ENCODE measurements around the gene STAT3. TPM values are rescaled to one million over a fixed set of nuclear protein-coding genes. Genes with fewer than 3 reads are reported as not detected.

STAT3 gene
- total and polyA plus RNA-seq, 2 donors (not counting 1 experiment from before 2014, with no cell fraction given): 50.1 to 140 TPM

GRCh38 chr17:42313773-42314566 lies 74.3 kb downstream of the STAT3 start:
- H3K4me2 ChIP-seq (replicated peaks; ENCODE audit: low read depth, low read length, poor library complexity, severe bottlenecking): peak overlapping the region; percentile 65
- TF ChIP-seq EZH2 (IDR thresholded peaks at IDR 0.05; ENCODE audit: borderline replicate concordance, insufficient read depth, low read depth, low read length, poor library complexity, severe bottlenecking) (no peak), CTCF (IDR thresholded peaks at IDR 0.05) (no peak)
- intact Hi-C loops (cut with micrococcal nuclease): loop anchor here (2.0 kb wide), 2 partner anchors 25 to 93 kb away; partner anchors contain the start of gene STAT5A
- no peak overlapping the region for H3K4me3 ChIP-seq (ENCODE audit: control extremely low read depth in 1 of 5, extremely low read depth in 1 of 5, insufficient read depth in 1 of 5, low read depth in 2 of 5, low read length in 4 of 5)
- H3K27me3 ChIP-seq (replicated peaks in 1 of 4; ENCODE audit: control extremely low read depth in 1 of 4, control insufficient read depth in 3 of 4, insufficient read depth in 4 of 4, low read length in 3 of 4): no peaks in the 10 kb centered on the region
- peaks cover 14% of the 10 kb centered on the region for H4K20me1 ChIP-seq (ENCODE audit: control insufficient read depth, insufficient read depth, low read length, poor library complexity, severe bottlenecking)
- ATAC-seq (ENCODE audit: low read depth) (no peak), DNase-seq (no peak)
- H3K36me3 ChIP-seq (replicated peaks in 1 of 2; ENCODE audit: control extremely low read depth in 1 of 2, control insufficient read depth in 1 of 2, extremely low read depth in 1 of 2, insufficient read depth in 2 of 2, low read length in 1 of 2): peaks cover 0 to 42% of the 10 kb centered on the region in 2 experiments
- POLR2A ChIA-PET: interaction anchor here (0.6 to 2.3 kb wide), 6 partner anchors 23 to 144 kb away, joined by 3 to 12 read pairs (median 5); partner anchors contain the start of genes STAT3 and STAT5A
- 92% methylated on average over 12 of the region's 14 CpGs for WGBS (ENCODE audit: insufficient coverage)
- peak overlapping the region; percentile 26 for H3K4me3 Mint-ChIP-seq
- peaks cover 54% of the 10 kb centered on the region for H3K4me1 Mint-ChIP-seq
- CTCF ChIA-PET: interaction anchor here (0.5 to 20.6 kb wide), 14 partner anchors 8 to 216 kb away, joined by 3 to 546 read pairs (median 6); partner anchors contain the start of gene STAT3
- H2AFZ ChIP-seq (ENCODE audit: insufficient read depth, low read depth, low read length, poor library complexity, severe bottlenecking): no peak overlapping the region
- no peak overlapping the region for H3K9ac ChIP-seq (ENCODE audit: low read length)
- H3K27me3 Mint-ChIP-seq: no peaks in the 10 kb centered on the region
- H3K4me1 ChIP-seq (ENCODE audit: control insufficient read depth in 2 of 2, insufficient read depth in 2 of 2, low read length in 2 of 2): peaks cover 44 to 52% of the 10 kb centered on the region in 2 donors
- peak overlapping the region; percentile 80 for H3K27ac Mint-ChIP-seq
- H3K9me3 ChIP-seq (ENCODE audit: control extremely low read depth in 1 of 3, control insufficient read depth in 2 of 3, insufficient read depth in 1 of 3, low read length in 2 of 3): no peaks in the 10 kb centered on the region
- H3K27ac ChIP-seq (ENCODE audit: low read length in 2 of 2): peak overlapping the region in 1 of 2 donors; percentile 5
- no peaks in the 10 kb centered on the region for H3K79me2 ChIP-seq (ENCODE audit: control insufficient read depth, insufficient read depth, low read length)
- no peaks in the 10 kb centered on the region for H3K9me3 Mint-ChIP-seq (ENCODE audit: insufficient read depth)

- H3K27me3 Mint-ChIP-seq: no peaks in the 10 kb centered on the region
- ChIA-PET CTCF (interaction anchor here (0.5 to 20.6 kb wide), 14 partner anchors 9 to 217 kb away, joined by 3 to 546 read pairs (median 5); partner anchors contain the start of gene STAT3), POLR2A (interaction anchor here (0.7 to 2.3 kb wide), 4 partner anchors 25 to 144 kb away, joined by 3 to 12 read pairs (median 6); partner anchors contain the start of genes STAT3 and STAT5A)
- peak overlapping the region; percentile 26 for H3K4me3 Mint-ChIP-seq
- peak overlapping the region; percentile 95 for H3K4me2 ChIP-seq (replicated peaks; ENCODE audit: low read depth, low read length, poor library complexity, severe bottlenecking)
- H3K27me3 ChIP-seq (replicated peaks in 1 of 4; ENCODE audit: control extremely low read depth in 1 of 4, control insufficient read depth in 3 of 4, insufficient read depth in 4 of 4, low read length in 3 of 4): no peaks in the 10 kb centered on the region
- no CpG with 5 or more reads among the region's 4 CpGs for WGBS (ENCODE audit: insufficient coverage)
- no peak overlapping the region for H3K9ac ChIP-seq (ENCODE audit: low read length)
- intact Hi-C loops (cut with micrococcal nuclease): loop anchor here (2.0 kb wide), 1 partner anchor 93 kb away; no protein-coding TSS in a partner anchor
- peaks cover 14% of the 10 kb centered on the region for H4K20me1 ChIP-seq (ENCODE audit: control insufficient read depth, insufficient read depth, low read length, poor library complexity, severe bottlenecking)
- no peaks in the 10 kb centered on the region for H3K9me3 Mint-ChIP-seq (ENCODE audit: insufficient read depth)
- H3K4me1 Mint-ChIP-seq: peaks cover 51% of the 10 kb centered on the region
- no peak for DNase-seq
- H3K27ac Mint-ChIP-seq: peak overlapping the region; percentile 80
- H2AFZ ChIP-seq (ENCODE audit: insufficient read depth, low read depth, low read length, poor library complexity, severe bottlenecking): no peak overlapping the region
- peaks cover 44 to 52% of the 10 kb centered on the region in 2 donors for H3K4me1 ChIP-seq (ENCODE audit: control insufficient read depth in 2 of 2, insufficient read depth in 2 of 2, low read length in 2 of 2)
- ATAC-seq (ENCODE audit: low read depth): no peak
- H3K9me3 ChIP-seq (ENCODE audit: control extremely low read depth in 1 of 3, control insufficient read depth in 2 of 3, insufficient read depth in 1 of 3, low read length in 2 of 3): no peaks in the 10 kb centered on the region
- no peak for TF ChIP-seq EZH2 (IDR thresholded peaks at IDR 0.05; ENCODE audit: borderline replicate concordance, insufficient read depth, low read depth, low read length, poor library complexity, severe bottlenecking)
- TF ChIP-seq CTCF (IDR thresholded peaks at IDR 0.05): no peak
- H3K4me3 ChIP-seq (ENCODE audit: control extremely low read depth in 1 of 5, extremely low read depth in 1 of 5, insufficient read depth in 1 of 5, low read depth in 2 of 5, low read length in 4 of 5): no peak overlapping the region
- no peaks in the 10 kb centered on the region for H3K79me2 ChIP-seq (ENCODE audit: control insufficient read depth, insufficient read depth, low read length)
- H3K36me3 ChIP-seq (replicated peaks in 1 of 2; ENCODE audit: control extremely low read depth in 1 of 2, control insufficient read depth in 1 of 2, extremely low read depth in 1 of 2, insufficient read depth in 2 of 2, low read length in 1 of 2): peaks cover 0 to 46% of the 10 kb centered on the region in 2 experiments
- no peak overlapping the region for H3K27ac ChIP-seq (ENCODE audit: low read length in 2 of 2)
Measured at GRCh38 chr17:42313389-42313772, 74.9 kb downstream of the STAT3 start.

Measured in B cell (primary cell).